Stimulated activated effector memory CD8-positive, alpha-beta T cell treated with anti-CD3 and anti-CD28 coated beads, Interleukin-12 subunit alpha, Interleukin-12 subunit beta, amount 100 ng/mL, for 72 hours (primary cell): ENCODE measurements around the gene NECTIN1.

Source experiments
- ATAC-seq: fragments of 150-1000 bp; cut with Tn5 transposase; 2 replicates; pipeline ENCODE4 v1.10.0; 2021
- DNase-seq, 2 donors: peaks; one replicate each; pipeline ENCODE4 v3.0.0; 2021 to 2022; ENCODE audit warnings: low spot score in 2 of 2
- H3K27ac Mint-ChIP-seq: one replicate; pipeline ENCODE4 v1.8.0; 2022; ENCODE audit warnings: mild to moderate bottlenecking, mixed read lengths
- H3K36me3 Mint-ChIP-seq: one replicate; pipeline ENCODE4 v1.8.0; 2022; ENCODE audit warnings: mild to moderate bottlenecking, mixed read lengths
- H3K4me1 Mint-ChIP-seq: one replicate; pipeline ENCODE4 v1.8.0; 2022; ENCODE audit warnings: mixed read lengths
- H3K4me3 Mint-ChIP-seq: one replicate; pipeline ENCODE4 v1.8.0; 2022; ENCODE audit warnings: mild to moderate bottlenecking, mixed read lengths
- H3K9me3 Mint-ChIP-seq: one replicate; pipeline ENCODE4 v1.8.0; 2022; ENCODE audit warnings: mixed read lengths

The NECTIN1 gene

DNA sequence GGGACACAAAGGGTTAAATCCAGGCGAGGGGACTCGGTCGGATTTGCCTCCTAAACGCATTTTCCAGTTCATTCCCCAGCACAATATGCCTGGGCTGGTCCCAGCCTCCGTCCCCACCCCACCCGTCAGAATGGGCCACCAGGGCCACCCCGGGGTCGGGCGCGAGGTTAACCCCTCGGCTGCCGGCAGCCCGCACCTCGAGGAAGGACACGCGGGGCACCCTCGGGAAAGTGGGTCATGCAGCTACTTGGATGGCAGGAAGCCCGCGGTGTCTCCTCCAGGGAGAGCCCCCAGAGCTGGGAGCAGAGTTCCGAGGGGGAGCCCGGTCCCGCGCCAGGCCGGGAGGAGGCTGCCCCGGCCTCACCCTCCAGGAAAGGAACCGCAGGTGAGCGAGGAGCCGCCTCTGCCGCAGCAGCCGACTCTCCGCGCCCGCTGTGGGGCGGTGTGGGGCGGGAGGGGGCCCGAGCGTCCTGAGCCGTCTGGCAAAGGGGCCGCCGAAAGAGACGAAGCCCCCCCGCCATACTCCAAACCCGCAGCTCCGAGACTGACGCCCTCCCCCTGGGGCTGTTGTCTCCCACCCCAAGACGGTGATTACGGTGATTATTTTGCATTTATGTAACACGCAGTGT, 1.4 kb downstream of the NECTIN1 start:
- DNase-seq (no peak), ATAC-seq (no peak)
- Mint-ChIP-seq H3K4me1 (peaks cover 25% of the 10 kb centered on the region), H3K27ac (no peak overlapping the region), H3K9me3 (no peaks in the 10 kb centered on the region), H3K4me3 (peak overlapping the region; percentile 82), H3K36me3 (no peaks in the 10 kb centered on the region)

DNA sequence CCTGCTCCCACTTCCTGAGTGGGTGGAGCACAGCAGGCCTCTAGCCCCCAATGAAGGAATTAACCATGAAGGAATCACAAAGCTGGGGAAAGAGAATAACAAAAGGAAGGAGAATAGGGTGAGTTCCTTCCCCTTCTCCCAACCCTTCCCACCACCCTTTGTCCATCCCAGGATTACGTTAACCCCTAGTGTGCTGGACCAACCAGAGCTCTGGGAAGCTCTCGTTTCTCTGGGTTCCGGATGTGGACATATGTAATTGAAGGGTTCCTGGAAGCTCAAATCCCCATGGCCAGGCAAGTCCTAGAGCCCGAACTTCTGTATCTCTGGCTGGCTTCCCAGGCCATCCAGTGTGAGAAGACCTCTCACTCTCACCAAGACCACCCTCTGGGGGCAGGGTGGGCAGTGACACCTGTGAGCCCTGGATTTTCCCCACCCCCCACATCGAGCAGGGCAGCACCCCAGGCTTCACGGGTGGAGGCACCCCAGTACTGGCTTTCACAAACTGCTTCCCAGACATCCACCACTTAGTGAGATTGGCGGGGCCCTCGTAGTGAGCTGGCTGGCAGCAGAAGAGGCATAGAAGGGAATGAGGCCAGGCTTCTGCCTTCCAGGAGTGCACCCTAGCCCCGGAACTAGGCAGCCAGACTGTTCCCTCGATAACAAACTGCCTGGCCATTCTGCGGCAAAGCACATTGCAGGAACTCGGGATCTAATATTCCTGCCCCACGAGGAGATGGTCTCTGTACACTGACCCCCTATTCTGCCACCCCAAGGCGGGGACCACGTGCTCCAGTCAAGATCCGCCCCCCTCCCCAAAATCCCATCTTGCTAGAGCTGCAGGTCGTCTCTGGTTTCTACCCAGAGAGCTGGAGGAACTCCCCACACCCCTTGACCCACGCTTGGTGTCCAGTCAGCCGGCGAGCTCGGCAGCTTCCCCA, 2.1 kb downstream of the NECTIN1 start:
- no peak for DNase-seq
- Mint-ChIP-seq H3K4me1 (peaks cover 32% of the 10 kb centered on the region), H3K27ac (no peak overlapping the region), H3K9me3 (no peaks in the 10 kb centered on the region), H3K36me3 (no peaks in the 10 kb centered on the region), H3K4me3 (peak overlapping the region; percentile 82)
- ATAC-seq, result no peak

- H3K4me3 Mint-ChIP-seq, result no peak overlapping the region
- no peaks in the 10 kb centered on the region for H3K36me3 Mint-ChIP-seq
- ATAC-seq (no peak), DNase-seq (no peak)
- no peak overlapping the region for H3K27ac Mint-ChIP-seq
- peaks cover 32% of the 10 kb centered on the region for H3K4me1 Mint-ChIP-seq
- H3K9me3 Mint-ChIP-seq, result no peaks in the 10 kb centered on the region
These were observed 2.8 kb downstream of the NECTIN1 start for GRCh38 chr11:119726150-119726553.

- Mint-ChIP-seq H3K4me3 (no peak overlapping the region), H3K27ac (no peak overlapping the region), H3K9me3 (no peaks in the 10 kb centered on the region), H3K36me3 (no peaks in the 10 kb centered on the region), H3K4me1 (peaks cover 27% of the 10 kb centered on the region)
- DNase-seq, result no peak
- no peak for ATAC-seq
These were observed 4.0 kb downstream of the NECTIN1 start for GRCh38 chr11:119724956-119725355.

- H3K4me3 Mint-ChIP-seq, result no peak overlapping the region
- no peak overlapping the region for H3K27ac Mint-ChIP-seq
- no peaks in the 10 kb centered on the region for H3K36me3 Mint-ChIP-seq
- ATAC-seq (no peak), DNase-seq (no peak)
- no peaks in the 10 kb centered on the region for H3K9me3 Mint-ChIP-seq
- H3K4me1 Mint-ChIP-seq, result peaks cover 20% of the 10 kb centered on the region
These were observed 5.1 kb downstream of the NECTIN1 start for GRCh38 chr11:119723952-119724325.

GRCh38 chr11:119723243-119723951, 5.6 kb downstream of the NECTIN1 start:
- H3K9me3 Mint-ChIP-seq, result no peaks in the 10 kb centered on the region
- no peak overlapping the region for H3K4me3 Mint-ChIP-seq
- no peaks in the 10 kb centered on the region for H3K36me3 Mint-ChIP-seq
- ATAC-seq, result no peak
- H3K4me1 Mint-ChIP-seq, result peaks cover 20% of the 10 kb centered on the region
- no peak for DNase-seq
- no peak overlapping the region for H3K27ac Mint-ChIP-seq

- ATAC-seq, result no peak
- no peak overlapping the region for H3K4me3 Mint-ChIP-seq
- no peak for DNase-seq
- no peaks in the 10 kb centered on the region for H3K9me3 Mint-ChIP-seq
- H3K36me3 Mint-ChIP-seq, result no peaks in the 10 kb centered on the region
- H3K27ac Mint-ChIP-seq, result no peak overlapping the region
- peaks cover 15% of the 10 kb centered on the region for H3K4me1 Mint-ChIP-seq
These were observed 6.7 kb downstream of the NECTIN1 start for GRCh38 chr11:119722281-119722794.

GRCh38 chr11:119721129-119722120, 7.6 kb downstream of the NECTIN1 start:
- Mint-ChIP-seq H3K4me1 (peaks cover 14% of the 10 kb centered on the region), H3K27ac (no peak overlapping the region), H3K9me3 (no peaks in the 10 kb centered on the region), H3K4me3 (no peak overlapping the region), H3K36me3 (no peaks in the 10 kb centered on the region)
- ATAC-seq, result no peak
- DNase-seq, result no peak

DNA sequence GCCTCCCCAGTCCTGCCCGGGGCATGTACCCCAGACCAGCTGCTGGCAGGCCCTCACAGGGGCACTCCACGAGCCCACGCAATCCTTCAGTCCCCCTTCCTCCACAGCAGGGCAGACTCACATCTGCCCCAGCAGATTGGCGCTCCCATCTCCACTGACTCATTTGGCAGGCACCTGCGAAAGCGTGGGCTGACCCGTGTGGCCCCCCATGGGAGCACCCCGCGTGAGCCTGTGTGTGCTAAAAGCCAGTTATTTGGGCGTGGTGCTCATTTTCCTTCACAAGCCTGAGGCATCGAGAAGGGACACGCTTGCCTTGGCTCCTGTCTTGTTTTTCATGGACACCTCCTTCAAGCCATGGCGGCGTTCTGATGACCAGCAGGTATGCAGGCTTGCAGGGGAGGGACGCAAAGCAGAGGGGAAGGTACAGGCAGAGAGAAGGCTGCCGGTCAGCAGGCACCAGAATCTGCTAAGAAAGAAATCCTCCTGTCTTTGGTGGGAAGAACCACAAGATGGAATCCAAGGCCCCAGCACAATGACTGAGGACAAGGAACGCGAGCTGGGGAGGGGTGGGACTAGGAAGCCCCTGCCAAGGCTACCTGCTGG, 8.6 kb downstream of the NECTIN1 start:
- no peak overlapping the region for H3K27ac Mint-ChIP-seq
- H3K4me3 Mint-ChIP-seq, result no peak overlapping the region
- no peaks in the 10 kb centered on the region for H3K36me3 Mint-ChIP-seq
- ATAC-seq (no peak), DNase-seq (no peak)
- H3K9me3 Mint-ChIP-seq, result no peaks in the 10 kb centered on the region
- H3K4me1 Mint-ChIP-seq, result peaks cover 7% of the 10 kb centered on the region

- DNase-seq (no peak), ATAC-seq (no peak)
- peaks cover 7% of the 10 kb centered on the region for H3K4me1 Mint-ChIP-seq
- H3K9me3 Mint-ChIP-seq, result no peaks in the 10 kb centered on the region
- no peak overlapping the region for H3K27ac Mint-ChIP-seq
- no peaks in the 10 kb centered on the region for H3K36me3 Mint-ChIP-seq
- H3K4me3 Mint-ChIP-seq, result no peak overlapping the region
These were observed 11.0 kb downstream of the NECTIN1 start for GRCh38 chr11:119717839-119718534.

GRCh38 chr11:119716582-119717498, 12.2 kb downstream of the NECTIN1 start:
- ATAC-seq, result no peak
- no peaks in the 10 kb centered on the region for H3K4me1 Mint-ChIP-seq
- H3K27ac Mint-ChIP-seq, result no peak overlapping the region
- peaks cover 1% of the 10 kb centered on the region for H3K36me3 Mint-ChIP-seq
- no peaks in the 10 kb centered on the region for H3K9me3 Mint-ChIP-seq
- H3K4me3 Mint-ChIP-seq, result no peak overlapping the region
- no peak for DNase-seq

DNA sequence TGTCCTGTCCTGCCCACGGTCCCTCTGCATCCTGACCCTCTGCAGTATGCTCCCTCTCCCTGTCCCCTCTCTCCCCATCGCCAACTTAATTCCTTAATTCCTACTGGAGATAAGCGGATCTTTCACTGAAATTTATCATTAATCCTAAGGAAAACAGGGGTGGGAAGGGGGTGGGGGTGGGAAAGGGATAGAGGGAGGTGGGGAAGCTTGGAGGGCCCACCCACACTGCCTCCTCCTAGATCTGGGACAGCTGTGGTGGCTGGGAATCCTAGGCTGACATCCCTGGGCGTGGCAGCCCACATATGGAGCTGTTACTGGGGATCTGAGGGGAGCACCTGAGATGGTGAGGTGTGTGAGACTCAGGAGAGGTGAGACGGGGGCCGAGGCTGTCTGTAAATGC, 14.4 kb downstream of the NECTIN1 start:
- peaks cover 4% of the 10 kb centered on the region for H3K36me3 Mint-ChIP-seq
- no peaks in the 10 kb centered on the region for H3K9me3 Mint-ChIP-seq
- H3K27ac Mint-ChIP-seq, result no peak overlapping the region
- peaks cover 13% of the 10 kb centered on the region for H3K4me1 Mint-ChIP-seq
- ATAC-seq (no peak), DNase-seq (no peak)
- no peak overlapping the region for H3K4me3 Mint-ChIP-seq

DNA sequence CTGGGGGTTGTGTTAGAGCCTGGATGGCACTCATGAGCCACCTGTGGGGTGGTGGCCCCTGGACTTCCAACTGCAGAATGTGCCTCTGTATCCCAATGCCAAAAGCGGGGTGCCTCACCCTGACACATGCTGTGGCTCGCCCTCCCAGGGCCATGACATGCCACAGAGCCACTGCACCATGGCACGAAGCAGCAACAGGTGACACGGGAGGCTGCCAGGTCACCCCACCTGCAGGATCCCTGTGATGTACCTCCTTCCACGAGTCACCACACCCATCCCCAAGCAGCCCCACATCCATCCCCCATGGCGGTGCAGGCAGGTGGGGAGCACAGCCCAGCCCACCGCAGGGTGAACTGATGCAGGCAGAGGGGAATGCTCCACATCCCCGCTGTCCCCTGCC, 14.8 kb downstream of the NECTIN1 start:
- Mint-ChIP-seq H3K27ac (no peak overlapping the region), H3K36me3 (peaks cover 4% of the 10 kb centered on the region), H3K4me1 (peaks cover 17% of the 10 kb centered on the region), H3K4me3 (no peak overlapping the region), H3K9me3 (no peaks in the 10 kb centered on the region)
- no peak for DNase-seq
- no peak for ATAC-seq
